Fibroblast of lung (primary cell): Measurements from ENCODE around the gene KRTAP10-5. TPM values are rescaled to one million over a fixed set of nuclear protein-coding genes. Genes with fewer than 3 reads are reported as not detected.

Experiments
- DNase-seq, 2 donors: peaks; one replicate each; pipeline versions ENCODE4 v3.0.0 to v3.0.0-alpha.2; 2010; ENCODE audit warnings: low read depth in 2 of 2
- H2AFZ ChIP-seq: 2 replicates; pipeline ENCODE4 v1.5.1; 2012; ENCODE audit warnings: low read length, control low read depth, inconsistent platforms
- H3K27ac ChIP-seq: 2 replicates; pipeline ENCODE4 v1.5.1; 2011; ENCODE audit warnings: low read length, control low read depth; ENCODE audit not compliant: insufficient read depth
- H3K27me3 ChIP-seq: 2 replicates; pipeline ENCODE4 v1.5.1; 2011; ENCODE audit warnings: mild to moderate bottlenecking, low read length; ENCODE audit not compliant: control insufficient read depth, insufficient read depth
- H3K36me3 ChIP-seq: 2 replicates; pipeline ENCODE4 v1.5.1; 2011; ENCODE audit warnings: low read length; ENCODE audit not compliant: control insufficient read depth, insufficient read depth
- H3K4me1 ChIP-seq: 2 replicates; pipeline ENCODE4 v1.5.1; 2011; ENCODE audit warnings: low read length; ENCODE audit not compliant: control insufficient read depth, insufficient read depth; ENCODE audit errors: extremely low read depth
- H3K4me2 ChIP-seq: 2 replicates; pipeline ENCODE4 v1.5.1; 2011; ENCODE audit warnings: low read length, control low read depth; ENCODE audit not compliant: insufficient read depth; ENCODE audit errors: extremely low read depth
- H3K4me3 ChIP-seq, 4 experiments: fragments of 200-600 bp in 1 of 4; sonication (generic) in 1 of 4; replicated peaks in 1 of 4; 2 replicates each; pipeline ENCODE4 v1.5.1; 2011 to 2016; ENCODE audit warnings: low read length in 4 of 4, low read depth in 3 of 4, mild to moderate bottlenecking in 3 of 4, control low read depth in 2 of 4, inconsistent platforms in 1 of 4, mixed read lengths in 1 of 4; ENCODE audit not compliant: insufficient read depth in 1 of 4; ENCODE audit errors: control extremely low read depth in 1 of 4
- H3K79me2 ChIP-seq: 2 replicates; pipeline ENCODE4 v1.5.1; 2012; ENCODE audit warnings: mild to moderate bottlenecking, low read length, inconsistent platforms; ENCODE audit not compliant: control insufficient read depth, insufficient read depth
- H3K9ac ChIP-seq: 2 replicates; pipeline ENCODE4 v1.5.1; 2011; ENCODE audit warnings: mild to moderate bottlenecking, low read length, control low read depth; ENCODE audit not compliant: insufficient read depth
- H3K9me3 ChIP-seq: 2 replicates; pipeline ENCODE4 v1.5.1; 2012; ENCODE audit warnings: low read depth, low read length; ENCODE audit not compliant: control insufficient read depth, insufficient read depth
- H4K20me1 ChIP-seq: 2 replicates; pipeline ENCODE4 v1.5.1; 2011; ENCODE audit warnings: low read length; ENCODE audit not compliant: control insufficient read depth, insufficient read depth; ENCODE audit errors: extremely low read depth
- CTCF ChIP-seq, 2 donors: IDR thresholded peaks in 1 of 2; conservative IDR thresholded peaks in 1 of 2; 1 replicate in 1 of 2; 2 replicates in 1 of 2; pipeline ENCODE4 v1.5.1; 2011 to 2012; ENCODE audit warnings: low read length in 2 of 2, control low read depth in 1 of 2, inconsistent platforms in 1 of 2, low read depth in 1 of 2, mild to moderate bottlenecking in 1 of 2
- EZH2 ChIP-seq: IDR thresholded peaks from 2 replicates; pipeline ENCODE4 v1.5.1; 2012; ENCODE audit warnings: low read length, control low read depth, mild to moderate bottlenecking; ENCODE audit errors: missing control alignments
- polyA plus RNA-seq, 2 donors: library from polyadenylated mRNA; depleted of rRNA in 1 of 2; stranded (reverse) in 1 of 2; unstranded in 1 of 2; fragments of >200 nt; gene quantifications; 2 replicates each; pipeline ENCODE4 v1.2.1, GENCODE V29; 2011 to 2012; ENCODE audit warnings: missing spikeins in 1 of 2
- total RNA-seq: library from RNA; depleted of rRNA; stranded (reverse); fragments of >200 nt; gene quantifications from 2 replicates; pipeline ENCODE4 v1.2.1, GENCODE V29; 2014

Gene KRTAP10-5
- total and polyA plus RNA-seq, 2 donors (not counting 1 experiment from before 2014, with no cell fraction given) = not detected

DNA sequence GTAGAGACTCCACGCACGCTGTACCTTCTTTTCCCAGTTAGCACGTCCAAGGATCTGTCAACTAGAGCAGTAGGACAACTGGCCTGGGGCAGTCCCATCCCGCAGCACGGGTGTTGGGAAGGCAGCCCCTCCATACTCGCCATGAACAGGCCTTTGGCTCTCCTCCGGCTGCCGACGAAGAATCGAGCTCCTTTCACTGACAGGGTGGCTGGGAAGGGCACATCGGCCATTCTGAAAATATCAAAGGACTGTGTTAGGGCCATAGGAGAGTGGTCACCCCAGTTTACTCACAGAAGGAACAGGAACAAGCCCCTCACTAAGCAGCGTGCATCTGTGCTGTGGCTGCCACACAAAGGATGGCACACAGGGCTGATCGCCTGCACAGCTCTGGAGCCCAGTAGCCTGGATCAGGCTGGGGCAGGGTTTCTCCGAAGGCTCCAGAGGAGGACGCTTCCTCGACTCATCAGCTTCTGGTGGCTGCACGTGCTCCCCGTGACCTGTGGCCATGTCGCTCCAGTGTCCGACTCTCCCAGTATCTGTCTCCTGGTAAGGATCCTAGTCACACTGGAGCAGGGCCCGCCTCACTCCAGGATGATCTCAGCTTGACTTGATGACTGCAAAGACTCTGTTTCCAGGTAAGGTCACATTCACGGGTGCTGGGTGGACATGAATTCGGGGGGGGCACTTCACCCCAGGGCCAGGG lies 49.4 kb downstream of the KRTAP10-5 start:
- no peaks in the 10 kb centered on the region for H4K20me1 ChIP-seq
- H3K9ac ChIP-seq = no peak overlapping the region
- no peak for TF ChIP-seq EZH2
- TF ChIP-seq CTCF (conservative IDR thresholded peaks at IDR 0.05 in 1 of 2, IDR thresholded peaks at IDR 0.05 in 1 of 2; ENCODE audit: low read depth in 1 of 2, low read length in 2 of 2) = no peak
- no peak for DNase-seq
- no peaks in the 10 kb centered on the region for H3K36me3 ChIP-seq
- H2AFZ ChIP-seq = no peak overlapping the region
- H3K27me3 ChIP-seq = no peaks in the 10 kb centered on the region
- no peaks in the 10 kb centered on the region for H3K79me2 ChIP-seq
- H3K4me2 ChIP-seq = no peak overlapping the region
- no peaks in the 10 kb centered on the region for H3K4me1 ChIP-seq
- no peak overlapping the region for H3K27ac ChIP-seq
- no peaks in the 10 kb centered on the region for H3K9me3 ChIP-seq
- no peak overlapping the region for H3K4me3 ChIP-seq

DNA sequence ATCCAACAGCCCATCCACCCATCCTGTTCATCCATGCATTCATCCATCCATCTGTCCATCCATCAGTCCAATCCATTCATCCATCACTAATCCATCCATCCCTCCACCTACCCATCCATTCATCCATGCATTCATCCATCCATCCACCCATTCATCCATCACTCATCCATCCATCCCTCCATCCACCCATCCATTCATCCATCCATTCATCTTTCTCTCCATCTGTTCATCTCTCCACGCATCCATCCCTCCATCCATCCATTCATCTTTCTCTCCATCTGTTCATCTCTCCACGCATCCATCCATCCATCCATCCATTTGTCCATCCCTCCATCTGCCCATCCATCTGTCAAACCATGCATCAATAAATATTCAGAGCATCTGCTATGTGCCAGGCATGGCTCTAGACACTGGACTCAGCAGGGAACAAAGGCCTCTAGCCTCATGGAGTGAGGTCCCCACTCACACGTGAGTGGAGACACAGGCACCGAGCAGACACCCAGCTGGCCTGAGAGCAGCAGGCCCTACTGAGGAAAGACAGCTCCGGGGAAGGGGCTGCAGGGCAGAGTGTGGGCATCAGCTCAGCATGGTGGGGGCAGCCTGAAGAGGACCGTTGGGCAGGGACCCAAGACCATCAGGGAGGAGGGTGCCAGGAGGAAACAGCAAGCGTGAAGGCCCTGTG lies 50.0 kb downstream of the KRTAP10-5 start:
- no peak for DNase-seq
- no peaks in the 10 kb centered on the region for H4K20me1 ChIP-seq
- no peak overlapping the region for H3K9ac ChIP-seq
- no peak overlapping the region for H3K4me2 ChIP-seq
- H3K27me3 ChIP-seq = no peaks in the 10 kb centered on the region
- no peak for TF ChIP-seq EZH2
- no peak for TF ChIP-seq CTCF (conservative IDR thresholded peaks at IDR 0.05 in 1 of 2, IDR thresholded peaks at IDR 0.05 in 1 of 2; ENCODE audit: low read depth in 1 of 2, low read length in 2 of 2)
- no peak overlapping the region for H3K4me3 ChIP-seq
- H2AFZ ChIP-seq = no peak overlapping the region
- H3K36me3 ChIP-seq = no peaks in the 10 kb centered on the region
- H3K27ac ChIP-seq = no peak overlapping the region
- H3K79me2 ChIP-seq = no peaks in the 10 kb centered on the region
- no peaks in the 10 kb centered on the region for H3K9me3 ChIP-seq
- no peaks in the 10 kb centered on the region for H3K4me1 ChIP-seq

DNA sequence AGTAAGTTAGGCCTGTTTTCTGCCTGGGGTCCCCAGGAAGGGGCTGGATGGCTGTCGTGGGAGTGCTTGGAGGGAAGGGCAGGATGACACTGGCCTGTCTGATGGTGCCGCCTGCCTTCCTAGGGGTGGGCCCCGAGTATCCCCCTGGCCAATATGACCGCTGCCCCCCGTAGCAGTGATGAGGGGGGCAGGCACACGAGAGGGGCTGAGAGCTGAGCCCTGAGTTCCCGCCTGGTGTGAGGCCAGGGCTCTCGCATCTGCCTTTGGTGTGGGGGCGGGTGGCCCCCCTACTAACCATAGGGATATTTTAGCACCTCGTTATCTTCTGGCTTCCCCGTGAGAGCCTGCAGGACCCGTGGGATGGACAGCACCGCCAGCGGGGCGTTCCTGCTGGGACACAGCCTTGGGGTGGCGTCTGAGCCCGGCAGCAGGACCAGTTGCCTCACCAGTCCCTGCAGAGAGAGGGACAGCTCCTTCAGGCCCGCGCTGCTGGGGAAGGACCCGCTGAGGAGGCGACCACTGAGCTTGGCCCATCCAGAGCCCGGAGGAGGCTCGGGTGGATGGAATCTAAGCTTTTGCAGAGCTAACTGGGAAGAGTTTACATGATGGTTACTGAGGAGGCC lies 50.8 kb downstream of the KRTAP10-5 start:
- Histone ChIP-seq H2AFZ (no peak overlapping the region), H4K20me1 (no peaks in the 10 kb centered on the region), H3K4me2 (no peak overlapping the region), H3K9ac (no peak overlapping the region), H3K9me3 (no peaks in the 10 kb centered on the region), H3K79me2 (no peaks in the 10 kb centered on the region), H3K27ac (no peak overlapping the region), H3K4me1 (no peaks in the 10 kb centered on the region), H3K36me3 (no peaks in the 10 kb centered on the region), H3K4me3 (no peak overlapping the region), H3K27me3 (no peaks in the 10 kb centered on the region)
- no peak for DNase-seq
- TF ChIP-seq EZH2 = no peak
- TF ChIP-seq CTCF (conservative IDR thresholded peaks at IDR 0.05 in 1 of 2, IDR thresholded peaks at IDR 0.05 in 1 of 2; ENCODE audit: low read depth in 1 of 2, low read length in 2 of 2) = no peak
